Fibroblast of skin of left biceps (primary cell): ENCODE results near the gene FAM193A.
"Not testable (repeated sequence)": the region's sequence is repeated elsewhere in the genome, so short reads cannot be mapped to it uniquely, and the experiment has no call there.

Experiments used
- DNase-seq, 2 experiments: peaks; one replicate each; pipeline ENCODE4 v3.0.0-alpha.2; 2013; ENCODE audit warnings: low read depth in 2 of 2

The FAM193A gene

DNA sequence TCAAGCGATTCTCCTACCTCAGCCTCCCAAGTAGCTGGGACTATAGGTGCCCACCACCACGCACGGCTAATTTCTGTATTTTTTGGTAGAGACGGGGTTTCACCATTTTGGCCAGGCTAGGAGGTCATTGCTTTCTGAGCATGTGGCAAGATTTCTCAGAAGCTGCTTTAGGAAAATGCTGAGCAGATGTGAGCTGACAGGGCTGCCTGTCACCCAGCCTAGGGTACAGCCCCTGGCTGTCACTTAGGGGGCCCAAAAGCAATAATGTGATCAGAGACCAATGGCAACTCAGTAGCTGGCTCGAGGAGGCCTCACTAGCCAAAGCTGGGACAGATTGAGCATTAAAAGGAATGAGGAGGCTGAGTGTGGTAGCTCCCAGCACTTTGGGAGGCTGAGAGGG lies 154.9 kb downstream of the FAM193A start:
- no peak for DNase-seq

DNA sequence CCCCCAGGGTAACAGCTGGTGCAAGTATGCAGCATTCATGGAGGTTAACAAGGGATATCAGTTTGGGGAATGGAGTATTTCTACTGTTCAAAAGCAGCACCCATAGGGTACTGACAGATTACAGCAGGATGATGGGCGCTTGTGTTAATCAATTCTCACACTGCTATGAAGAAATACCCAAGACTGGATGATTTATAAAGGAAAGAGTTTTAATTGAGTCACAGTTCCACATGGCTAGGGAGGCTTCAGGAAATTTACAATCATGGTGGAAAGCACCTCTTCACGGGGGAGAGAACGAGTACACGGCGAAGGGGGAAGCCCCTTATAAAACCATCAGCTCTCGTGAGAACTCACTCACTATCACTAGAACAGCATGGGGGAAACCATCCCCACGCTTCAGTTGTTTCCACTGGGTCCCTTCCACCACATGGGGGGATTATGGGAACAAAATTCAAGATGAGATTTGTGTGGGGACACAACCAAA lies 155.5 kb downstream of the FAM193A start:
- no peak for DNase-seq

DNA sequence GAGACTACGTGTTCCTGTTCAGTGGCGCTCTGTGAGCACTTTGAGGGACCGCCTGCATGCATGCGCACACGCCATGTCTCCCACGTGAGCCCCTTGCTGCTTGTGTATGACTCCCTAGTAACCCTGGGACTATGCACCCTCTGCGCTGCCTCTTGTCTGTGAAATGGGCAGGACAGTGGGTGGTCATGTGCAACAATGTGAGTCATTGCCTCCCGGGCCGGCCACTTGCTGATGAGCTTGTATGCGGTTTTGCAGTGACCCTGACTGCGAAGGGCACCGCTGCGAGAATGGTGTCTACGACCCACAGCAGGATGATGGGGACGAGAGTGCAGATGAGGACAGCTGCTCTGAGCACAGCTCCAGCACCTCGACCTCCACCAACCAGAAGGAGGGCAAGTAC lies 158.2 kb downstream of the FAM193A start:
- no peak for DNase-seq

DNA sequence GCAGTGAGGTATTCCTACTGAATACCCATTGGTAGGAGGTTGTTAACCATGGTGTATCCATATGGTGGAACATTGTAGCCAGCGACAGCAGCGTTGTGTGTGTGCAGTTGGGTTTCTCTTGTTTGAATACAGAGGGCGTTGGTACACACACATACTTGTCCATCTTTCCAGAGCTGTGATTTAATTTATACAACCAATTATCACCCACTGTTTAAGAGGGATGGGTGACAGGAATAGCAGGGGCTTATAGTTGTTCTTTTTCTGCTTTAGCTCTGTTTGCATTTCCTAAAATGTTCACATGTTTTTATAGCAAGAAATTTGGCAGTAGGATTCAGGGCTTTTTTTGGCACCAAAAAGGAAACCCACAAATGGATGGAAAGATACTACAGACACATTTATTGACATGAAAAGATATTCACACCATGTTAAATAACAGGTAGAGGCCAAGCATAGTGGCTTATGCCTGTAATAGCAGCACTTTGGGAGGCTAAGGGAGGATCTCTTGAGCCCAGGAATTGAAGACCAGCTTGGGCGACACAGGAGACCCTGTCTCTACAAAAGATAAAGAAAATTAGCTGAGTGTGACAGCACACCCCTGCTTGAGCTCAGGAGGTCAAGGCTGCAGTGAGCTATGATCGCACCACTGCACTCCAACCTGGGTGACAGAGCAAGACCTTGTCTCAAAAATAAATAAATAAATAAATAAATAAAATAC lies 159.1 kb downstream of the FAM193A start:
- DNase-seq, result no peak

DNA sequence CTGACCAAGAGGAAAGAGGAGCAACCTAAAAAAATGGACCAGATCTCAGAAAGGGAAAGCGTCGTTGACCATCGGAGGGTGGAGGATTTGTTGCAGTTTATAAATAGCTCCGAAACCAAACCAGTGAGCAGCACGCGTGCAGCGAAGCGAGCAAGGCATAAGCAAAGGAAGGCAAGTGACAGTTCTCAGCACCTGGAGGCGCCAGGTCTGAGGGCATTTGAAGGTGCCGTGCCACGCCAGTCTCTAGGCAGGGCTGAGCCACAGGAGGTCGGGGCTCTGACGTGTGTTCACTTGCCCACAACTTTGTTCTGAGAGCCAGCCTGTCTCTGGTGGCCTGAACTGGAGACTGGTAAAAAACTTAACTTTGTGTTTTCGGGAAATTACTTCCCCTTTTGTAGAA lies 160.0 kb downstream of the FAM193A start:
- no peak for DNase-seq

DNA sequence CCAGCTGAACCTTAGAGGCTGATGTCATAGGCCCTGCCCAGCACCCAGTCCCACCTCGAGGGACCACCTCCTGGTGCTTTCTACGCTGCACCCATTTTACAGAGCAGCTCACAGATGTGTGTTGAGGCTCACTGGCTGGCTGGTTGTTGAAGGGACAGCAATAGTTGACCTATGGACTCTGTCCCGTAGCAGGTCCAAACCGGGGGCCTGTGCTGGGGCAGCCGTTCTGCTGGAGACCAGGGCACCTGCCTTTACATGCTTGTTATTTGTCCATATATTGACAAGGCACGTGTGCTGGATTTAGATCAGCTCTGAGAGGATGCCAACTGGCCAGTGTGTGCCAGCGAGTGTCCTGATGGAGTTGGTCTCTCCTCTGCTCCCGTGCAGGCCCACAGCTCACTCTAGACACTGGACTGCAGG lies 161.6 kb downstream of the FAM193A start:
- no peak for DNase-seq

DNA sequence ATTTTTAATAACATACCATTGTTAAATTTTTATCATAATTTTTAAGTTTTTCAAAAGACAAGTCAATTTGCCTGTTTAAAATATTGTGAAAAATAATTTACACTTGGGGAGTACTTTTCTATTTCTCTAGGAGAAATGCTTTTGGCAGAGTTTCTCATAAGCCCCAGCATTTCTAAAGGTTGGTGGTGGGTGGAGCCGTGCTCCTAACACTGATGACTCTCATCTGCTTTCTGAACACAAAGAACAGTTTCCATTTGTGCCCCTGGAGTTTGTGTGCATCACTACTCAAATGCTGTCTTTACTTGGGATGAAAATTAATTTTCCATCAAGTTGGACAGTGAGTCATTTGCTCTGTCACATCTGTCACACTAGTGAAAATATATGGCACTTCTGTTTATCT lies 162.1 kb downstream of the FAM193A start:
- no peak for DNase-seq

DNA sequence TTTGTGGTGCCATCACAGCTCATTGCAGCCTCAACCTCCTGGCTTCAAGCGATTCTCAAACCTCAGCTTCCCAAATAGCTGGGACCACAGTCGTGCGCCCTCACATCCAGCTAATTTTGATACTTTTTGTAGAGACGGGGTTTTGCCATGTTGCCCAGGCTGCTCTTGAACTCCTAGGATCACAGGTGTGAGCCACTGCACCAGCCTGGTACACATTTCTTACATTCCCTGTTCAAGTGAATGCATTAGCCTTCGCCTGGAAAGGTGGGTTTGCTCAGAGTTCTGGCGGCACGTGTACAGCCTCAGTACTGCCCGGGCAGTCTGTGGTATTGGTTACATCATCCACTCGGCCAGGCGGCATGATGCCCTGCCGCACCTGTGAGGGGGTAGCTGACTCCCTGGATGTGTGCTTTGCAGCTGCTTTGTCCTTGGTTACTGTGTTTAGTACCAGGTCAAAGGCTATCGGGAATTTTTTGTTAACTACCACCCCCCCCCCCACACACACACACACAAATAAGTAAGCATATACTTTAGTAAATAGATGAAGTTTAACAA lies 162.6 kb downstream of the FAM193A start:
- DNase-seq, result no peak

DNA sequence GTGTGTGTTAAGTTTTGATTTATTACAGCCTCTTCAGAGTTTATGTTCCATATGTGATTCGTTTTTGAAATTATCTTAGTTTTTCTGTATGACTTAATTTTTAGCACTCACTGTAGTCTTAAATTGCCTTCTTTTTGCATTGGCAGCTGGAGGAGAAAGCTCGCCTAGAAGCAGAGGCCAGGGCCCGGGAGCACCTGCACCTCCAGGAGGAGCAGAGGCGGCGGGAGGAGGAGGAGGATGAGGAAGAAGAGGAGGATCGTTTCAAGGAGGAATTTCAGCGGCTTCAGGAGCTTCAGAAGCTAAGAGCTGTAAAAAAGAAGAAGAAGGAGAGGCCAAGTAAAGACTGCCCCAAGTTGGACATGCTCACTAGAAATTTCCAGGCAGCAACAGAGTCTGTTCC lies 163.1 kb downstream of the FAM193A start:
- no peak for DNase-seq

DNA sequence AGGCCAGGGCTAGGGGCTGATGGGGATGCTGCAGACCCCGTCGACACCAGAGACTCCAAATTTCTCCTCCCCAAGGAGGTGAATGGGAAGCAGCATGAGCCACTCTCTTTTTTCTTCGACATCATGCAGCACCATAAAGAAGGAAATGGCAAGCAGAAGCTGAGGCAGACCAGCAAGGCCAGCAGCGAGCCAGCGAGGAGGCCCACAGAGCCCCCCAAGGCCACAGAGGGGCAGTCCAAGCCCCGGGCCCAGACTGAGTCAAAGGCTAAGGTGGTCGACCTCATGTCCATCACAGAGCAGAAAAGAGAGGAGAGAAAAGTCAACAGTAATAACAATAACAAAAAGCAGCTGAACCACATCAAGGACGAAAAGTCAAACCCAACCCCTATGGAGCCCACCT lies 163.6 kb downstream of the FAM193A start:
- DNase-seq, result no peak

DNA sequence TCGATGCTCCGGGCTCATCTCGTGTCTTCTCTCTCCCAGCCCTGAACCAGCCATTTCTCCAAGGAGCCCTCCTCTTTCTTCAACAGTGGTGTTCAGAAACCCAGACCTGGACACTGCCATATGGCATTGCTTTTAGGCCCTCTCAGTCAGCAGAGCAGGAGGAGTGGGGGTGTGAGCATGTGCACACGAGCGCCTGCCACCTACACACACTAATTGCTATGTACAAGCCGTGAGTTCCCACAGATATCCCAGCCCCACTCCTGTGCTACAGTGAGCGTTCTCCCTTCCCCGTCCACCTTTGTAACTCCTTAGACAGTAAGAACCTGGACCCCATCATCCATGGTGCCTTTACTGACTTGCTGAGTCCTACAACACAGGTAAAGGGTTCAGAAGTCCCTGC lies 165.9 kb downstream of the FAM193A start:
- DNase-seq, result no peak

DNA sequence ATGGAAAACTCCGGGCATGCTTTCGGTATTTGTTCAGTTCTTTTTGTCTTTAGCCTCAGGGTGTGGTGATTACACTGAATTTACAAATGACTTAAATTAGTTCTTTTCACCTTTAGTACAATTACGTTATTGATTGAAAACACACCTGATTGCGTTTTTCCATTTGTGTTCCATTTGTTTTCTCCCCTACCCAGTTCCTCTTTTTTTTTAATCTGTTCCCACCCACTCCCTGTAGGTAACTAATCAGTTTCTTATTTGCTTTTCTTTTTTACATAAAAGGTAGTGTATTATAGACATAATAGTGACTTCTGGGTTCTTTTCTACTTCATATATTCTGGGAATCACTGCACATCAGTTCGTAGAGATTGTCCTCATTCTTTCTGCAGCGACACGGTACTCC lies 166.3 kb downstream of the FAM193A start:
- no peak for DNase-seq

DNA sequence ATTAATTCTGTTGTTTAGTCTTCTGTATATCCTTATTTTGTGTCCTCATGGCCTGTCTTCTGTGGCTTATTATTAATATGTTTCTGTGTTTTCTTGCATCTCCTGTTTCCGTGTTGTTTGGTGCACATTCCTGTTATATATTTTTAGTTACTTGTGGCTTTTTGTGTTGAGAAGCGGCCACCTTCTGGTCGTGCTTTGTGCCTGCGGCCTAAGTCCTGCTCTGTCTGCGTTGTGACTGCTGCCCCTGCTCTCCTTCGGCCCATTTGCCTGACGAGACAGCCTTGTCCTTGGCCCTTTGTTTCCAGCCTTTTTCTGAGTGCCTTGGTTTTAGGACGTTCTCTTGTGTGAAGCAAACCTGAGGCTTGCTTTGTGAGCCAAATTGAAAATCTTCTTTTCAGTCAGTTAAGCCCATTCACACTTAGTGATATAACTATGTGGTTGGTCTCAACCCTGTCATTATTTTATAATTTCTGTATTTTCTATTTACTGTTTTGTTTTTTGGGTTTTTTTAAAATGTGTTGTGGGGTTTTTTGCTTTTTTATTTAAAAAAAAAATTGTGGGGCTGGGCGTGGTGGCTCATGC lies 175.9 kb downstream of the FAM193A start:
- no peak for DNase-seq

DNA sequence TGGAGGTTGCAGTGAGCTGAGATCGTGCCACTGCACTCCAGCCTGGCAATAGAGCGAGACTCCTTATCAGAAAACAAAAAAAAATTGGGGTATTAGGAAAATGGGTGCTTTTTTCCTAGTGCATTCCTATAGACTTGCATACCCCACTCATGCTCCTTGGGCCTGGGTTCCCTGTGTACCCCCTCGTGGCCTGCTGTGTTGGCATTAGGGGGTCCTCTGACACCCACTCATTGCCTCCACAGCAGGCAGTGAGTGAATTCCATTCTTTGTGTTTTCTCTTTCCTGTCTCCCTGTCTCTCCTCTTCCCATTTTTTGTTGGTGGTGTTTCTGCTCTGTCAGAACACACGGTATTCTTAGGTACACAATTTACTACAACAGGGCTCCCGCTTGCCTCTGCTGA lies 176.9 kb downstream of the FAM193A start:
- DNase-seq, result no peak

DNA sequence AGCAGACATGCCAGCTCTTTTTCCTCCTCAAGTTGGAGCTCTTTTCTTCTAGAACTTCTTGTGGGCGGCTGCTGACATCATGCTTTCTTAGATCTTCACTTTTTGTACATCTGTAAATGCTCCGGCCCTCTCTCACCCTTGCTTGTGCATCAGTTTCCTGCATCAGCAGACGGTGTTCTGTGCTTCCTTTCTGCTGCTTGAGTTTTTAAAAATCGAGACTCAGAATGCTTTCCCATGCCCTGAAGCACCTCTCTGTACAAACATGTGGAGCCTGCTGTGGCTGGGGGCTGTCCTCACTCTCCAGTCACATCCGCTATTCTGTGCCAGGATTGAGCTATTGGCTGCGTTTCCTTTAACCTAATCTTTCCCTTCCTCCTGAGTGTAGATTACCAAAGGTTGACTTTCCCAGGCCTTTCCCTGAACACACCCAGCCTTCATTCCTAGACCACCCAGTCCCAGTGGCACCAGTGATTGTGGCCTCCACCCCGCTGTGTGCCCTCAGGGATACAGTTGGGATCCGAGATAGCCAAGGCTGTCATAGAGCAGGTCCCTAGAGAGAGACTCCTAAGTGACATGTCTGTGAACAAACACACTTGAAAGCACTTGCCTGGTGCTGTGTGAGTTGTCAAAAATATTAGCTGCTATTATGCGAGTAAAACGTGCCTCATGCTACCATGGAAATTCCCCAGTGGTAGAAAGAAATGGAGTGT lies 177.8 kb downstream of the FAM193A start:
- DNase-seq, result no peak

DNA sequence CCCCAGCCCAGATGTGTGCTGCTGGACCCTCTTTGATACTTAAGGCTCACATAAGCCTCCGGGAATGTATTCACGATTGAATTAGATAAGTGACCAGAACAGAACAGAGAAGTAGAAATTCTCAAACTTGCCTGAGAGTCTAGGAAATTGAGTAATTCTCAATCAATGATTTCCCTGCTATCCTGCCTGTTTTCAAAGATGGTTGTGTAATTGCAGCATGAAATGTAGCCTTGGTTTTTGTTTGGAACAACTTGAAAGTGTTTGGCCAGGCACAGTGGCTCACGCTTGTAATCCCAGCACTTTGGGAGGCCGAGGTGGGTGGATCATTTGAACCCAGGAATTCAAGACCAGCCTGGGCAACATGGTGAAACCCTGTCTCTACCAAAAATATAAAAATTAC lies 178.5 kb downstream of the FAM193A start:
- DNase-seq, result no peak

DNA sequence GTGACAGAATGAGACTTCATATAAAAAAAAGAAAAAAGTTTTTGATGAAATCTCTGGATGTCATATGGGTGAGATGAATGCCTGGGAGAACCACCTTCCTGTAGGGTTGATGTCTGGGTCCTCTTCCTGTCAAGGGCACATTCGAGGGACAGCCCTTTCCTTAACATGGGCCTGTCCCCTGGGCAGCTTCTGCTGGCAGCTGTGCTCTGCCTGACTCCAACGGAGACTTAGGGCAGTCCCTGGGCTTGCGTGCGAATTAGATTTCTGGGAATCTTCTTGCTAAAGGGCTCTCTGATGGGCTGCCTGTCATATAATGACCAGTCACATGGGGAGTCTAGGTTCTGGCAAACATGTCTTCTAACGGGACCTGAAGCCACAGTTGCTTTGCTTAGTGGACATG lies 179.0 kb downstream of the FAM193A start:
- no peak for DNase-seq

DNA sequence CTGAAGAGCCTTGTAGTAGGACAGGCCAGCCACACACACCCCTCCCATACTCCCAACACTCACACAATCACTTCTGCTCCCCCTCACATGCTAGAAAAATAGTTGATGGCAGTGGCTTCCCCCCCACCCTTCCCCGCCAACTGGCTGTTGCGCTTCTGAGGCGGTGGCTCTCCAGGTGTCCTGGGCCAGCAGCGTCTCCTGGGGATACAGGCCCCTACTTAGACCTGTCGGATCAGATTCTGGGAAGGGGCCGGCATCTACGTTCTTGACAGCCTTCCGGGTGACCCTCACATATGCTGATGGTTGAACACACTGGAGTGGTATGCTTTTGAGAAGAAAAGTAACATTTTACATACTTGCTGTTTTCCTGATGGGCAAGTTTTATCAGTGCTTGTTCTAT lies 179.8 kb downstream of the FAM193A start:
- DNase-seq, result no peak

DNA sequence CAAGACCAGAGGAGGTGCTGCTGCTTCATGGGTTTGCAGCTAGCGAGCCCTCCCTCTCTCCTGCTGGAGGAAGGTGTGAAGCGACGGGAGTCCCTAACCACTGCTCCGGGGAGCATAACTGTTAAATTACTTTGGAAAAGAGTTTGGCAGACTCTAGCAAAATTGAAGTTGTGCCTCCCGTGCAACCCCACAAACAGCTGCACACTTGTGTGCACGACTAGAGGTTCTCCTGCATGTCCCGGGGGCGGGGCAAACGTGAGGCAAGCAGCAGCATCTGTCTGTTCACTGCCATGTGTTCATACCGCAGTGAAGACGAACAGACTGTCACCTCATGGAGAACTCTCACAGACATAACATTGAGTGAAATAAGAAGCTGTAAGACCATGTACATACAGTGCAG lies 185.1 kb downstream of the FAM193A start:
- no peak for DNase-seq

DNA sequence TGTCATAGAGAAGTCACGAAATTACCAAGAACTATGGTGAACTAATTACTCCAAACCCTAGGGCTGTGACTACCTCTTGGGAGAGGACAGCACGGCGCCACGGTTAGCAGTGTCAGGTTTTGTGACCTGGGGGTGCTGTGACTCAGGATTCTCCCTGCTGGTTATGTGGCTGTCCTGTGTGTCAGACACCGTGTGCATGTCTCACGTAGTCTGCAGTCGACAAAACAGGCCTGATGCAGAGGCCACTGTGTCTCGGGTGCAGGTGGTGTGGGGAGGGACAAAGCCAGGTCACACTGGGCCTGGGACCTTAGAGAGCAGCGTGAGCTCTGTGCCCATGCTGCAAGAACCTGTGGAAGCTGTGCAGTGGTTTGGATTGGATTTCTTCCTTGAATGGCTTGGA lies 185.6 kb downstream of the FAM193A start:
- no peak for DNase-seq

DNA sequence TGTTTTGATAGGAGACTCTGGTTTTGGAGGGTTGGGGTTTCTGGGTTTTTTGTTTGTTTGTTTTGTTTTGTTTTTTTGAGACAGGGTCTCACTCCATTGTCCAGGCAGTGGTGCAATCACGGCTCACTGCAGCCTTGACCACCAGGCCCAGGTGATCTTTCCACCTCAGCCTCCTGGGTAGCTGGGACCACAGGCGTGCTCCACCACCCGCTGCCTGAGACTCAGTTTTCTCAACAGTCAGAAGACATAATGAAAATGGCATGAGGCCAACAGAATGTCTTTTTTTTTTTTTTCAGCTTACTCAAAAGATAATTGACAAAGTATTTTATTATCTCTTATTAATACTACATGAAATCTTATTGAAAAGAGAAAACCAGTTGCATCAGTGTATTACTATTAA lies 187.3 kb downstream of the FAM193A start:
- DNase-seq, result no peak

DNA sequence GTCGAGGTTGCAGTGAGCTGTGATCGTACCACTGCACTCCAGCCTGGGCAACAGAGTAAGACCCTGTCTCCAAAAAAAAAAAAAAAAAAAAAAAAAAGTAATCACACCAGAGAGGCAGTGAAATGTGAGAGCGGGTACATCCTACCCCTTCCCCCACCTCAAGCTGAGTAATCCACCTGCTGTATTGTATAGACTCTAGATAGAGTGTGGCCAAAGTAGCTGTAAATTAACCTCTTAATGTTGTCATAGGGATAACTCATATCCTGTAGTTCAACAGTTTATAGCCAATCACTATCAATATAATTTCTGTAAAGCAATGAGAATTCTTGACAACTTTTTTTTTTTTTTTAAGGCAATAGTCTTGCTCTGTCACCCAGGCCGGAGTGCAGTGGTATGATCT lies 188.9 kb downstream of the FAM193A start:
- no peak for DNase-seq

DNA sequence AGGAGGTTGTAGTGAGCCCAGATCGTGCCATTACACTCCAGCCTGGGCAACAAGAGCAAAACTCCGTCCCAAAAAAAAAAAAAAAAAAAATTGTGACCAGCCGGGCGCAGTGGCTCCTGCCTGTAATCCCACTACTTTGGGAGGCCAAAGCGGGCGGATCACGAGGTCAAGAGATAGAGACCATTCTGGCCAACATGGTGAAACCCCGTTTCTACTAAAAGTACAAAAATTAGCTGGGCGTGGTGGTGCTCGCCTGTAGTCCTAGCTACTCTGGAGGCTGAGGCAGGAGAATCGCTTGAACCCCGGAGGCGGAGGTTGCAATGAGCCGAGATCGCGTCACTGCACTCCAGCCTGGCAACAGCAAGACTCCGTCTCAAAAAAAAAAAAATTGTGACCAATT lies 190.4 kb downstream of the FAM193A start:
- not testable (repeated sequence) for DNase-seq
